GM19397 (cell line): ENCODE results near the gene CDK19.
"Not testable (repeated sequence)": the region's sequence is repeated elsewhere in the genome, so short reads cannot be mapped to it uniquely, and the experiment has no call there.

Experiments used
- ATAC-seq: cut with Tn5 transposase; IDR thresholded peaks from one replicate; pipeline ENCODE4 v1.9.1; 2021; ENCODE audit warnings: mild to moderate bottlenecking, moderate library complexity; ENCODE audit not compliant: unreplicated experiment

Gene CDK19

DNA sequence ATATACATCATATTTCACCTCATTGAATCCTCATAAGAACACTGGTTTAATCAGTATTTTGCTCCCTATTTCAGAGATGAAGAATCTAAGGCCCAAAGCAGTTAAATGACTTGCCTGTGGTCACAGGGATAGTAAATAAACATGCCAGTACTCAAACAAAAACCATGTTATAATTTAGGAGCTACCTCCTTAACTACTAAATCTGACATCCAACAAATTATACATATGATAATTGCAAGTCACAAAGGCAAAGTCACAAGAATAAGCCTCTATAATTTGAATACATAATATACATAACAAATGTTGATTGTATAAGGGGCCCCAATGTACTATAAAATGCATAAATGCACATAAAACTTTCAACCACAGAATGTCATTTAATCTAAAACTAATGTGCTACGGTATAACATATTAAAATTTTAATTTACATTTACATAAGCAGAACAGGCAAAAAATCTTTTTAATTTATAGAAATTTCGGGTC is 181.5 kb downstream of the CDK19 start:
- no peak for ATAC-seq

DNA sequence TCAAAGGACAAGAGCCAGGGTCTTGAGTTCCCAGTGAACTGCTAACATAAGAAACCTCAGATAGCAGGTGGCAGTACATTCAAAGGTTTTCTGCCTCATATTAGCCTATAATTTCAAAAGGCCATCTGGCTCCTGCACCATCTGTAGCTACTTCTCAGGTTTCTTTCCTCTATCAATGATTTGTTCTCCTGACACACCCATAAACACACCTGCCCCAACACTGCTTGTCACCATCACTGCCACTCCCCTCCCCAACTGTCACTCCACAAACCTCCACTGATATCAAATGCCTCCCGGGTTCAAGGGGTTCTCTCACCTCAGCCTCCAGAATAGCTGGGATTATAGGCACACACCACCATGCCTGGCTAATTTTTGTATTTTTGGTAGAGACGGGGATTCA is 186.1 kb downstream of the CDK19 start:
- ATAC-seq: no peak

DNA sequence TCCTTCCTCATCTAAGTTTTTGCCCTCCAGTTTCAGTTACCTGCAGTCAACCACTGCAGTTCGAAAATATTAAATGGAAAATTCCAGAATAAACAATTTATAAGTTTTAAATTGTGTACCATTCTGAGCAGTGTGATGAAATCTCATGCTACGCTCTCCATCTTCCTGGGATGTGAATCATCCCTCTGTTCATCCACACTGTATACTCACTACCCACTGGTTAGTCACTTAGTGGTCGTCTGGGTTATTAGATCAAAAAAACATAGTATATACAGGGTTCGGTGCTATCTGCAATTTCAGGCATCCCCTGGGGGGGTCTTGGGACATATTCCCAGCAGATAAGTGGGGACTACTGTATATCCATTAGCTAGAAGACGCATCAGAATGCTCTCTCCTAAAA is 186.9 kb downstream of the CDK19 start:
- no peak for ATAC-seq

DNA sequence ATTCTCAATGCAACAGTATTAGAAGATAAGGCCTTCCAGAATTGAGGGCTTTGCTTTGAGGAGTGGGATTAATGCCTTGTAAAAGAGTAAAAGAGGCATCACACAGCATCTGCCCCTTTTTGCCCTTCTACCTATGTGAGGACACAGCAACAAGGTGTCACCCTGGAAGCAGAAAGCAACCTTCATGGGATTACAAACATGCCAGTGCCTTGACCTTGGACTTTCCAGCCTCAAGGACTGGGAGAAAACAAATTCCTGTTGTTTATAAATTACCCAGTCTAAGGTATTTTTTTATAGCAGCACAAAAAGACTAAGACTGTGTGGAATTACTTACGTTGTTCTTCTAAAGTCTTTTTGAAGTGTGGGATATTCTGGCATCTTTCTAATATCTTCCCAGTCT is 188.8 kb downstream of the CDK19 start:
- ATAC-seq: no peak

DNA sequence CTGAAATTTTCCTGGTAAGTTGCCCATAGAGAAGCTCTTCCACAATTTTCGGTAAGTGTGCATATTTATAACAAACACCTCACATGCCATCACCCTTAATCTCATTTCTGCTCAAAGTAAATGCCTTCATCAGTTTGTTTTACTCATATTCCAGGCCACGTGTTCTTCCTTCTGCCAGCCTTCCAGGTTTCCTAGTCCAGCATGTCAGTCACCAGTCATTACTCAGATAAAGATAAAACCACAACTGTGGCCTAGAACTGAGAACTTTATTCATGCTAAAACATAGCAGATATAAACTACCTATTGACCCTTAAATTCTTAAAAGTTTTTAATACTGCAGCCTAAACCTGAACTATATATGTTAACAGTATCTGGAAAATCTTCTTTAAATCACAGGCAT is 189.4 kb downstream of the CDK19 start:
- no peak for ATAC-seq

DNA sequence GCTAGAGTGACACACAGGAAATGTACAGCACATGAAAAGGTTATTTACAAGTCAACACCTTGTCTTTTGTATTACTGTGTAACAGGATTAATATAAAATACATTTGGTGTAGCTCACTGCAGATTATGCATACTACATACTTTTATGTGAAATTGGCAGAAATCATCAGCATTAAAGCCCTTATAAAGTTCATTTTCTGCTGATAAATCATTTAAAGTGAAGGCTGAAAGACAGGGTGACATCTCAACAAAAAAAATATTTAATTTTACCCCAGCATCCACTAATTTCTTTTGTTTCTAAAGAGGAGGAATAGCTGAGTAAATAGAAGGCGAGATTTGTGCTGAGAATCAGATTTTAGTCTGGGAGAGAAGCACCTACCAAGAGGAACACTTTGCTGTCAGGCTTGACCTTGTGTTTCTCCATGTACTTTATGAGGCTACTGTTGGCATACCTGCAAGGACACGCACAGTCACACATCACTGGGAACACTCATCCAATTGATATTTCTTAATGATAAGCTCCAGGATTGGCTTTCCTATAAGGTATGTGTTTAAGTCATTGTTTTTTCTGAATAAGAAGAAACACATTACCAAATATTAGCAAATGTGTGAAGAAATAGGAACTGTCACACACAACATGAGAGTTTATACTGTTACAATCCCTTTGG is 192.2 kb downstream of the CDK19 start:
- ATAC-seq: no peak

DNA sequence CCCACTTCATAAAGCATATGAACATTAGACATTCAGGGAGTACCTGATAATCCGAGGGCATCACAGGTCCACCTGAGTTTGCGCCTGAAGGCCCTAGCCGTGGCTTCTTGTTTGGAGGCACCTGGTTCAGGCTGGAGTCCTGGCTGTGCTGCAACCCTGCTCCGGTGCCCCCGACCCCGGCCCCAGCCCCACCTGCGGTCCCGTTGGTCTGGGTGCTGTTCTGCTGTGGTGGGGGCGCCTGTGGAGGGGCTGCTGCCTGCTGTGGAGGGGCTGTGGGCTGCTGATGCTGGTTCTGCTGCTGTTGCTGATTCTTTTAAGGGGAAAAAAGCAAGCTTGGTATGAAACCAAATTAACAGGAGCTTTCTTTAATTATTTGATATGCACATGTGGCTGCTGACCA is 194.2 kb downstream of the CDK19 start:
- no peak for ATAC-seq

DNA sequence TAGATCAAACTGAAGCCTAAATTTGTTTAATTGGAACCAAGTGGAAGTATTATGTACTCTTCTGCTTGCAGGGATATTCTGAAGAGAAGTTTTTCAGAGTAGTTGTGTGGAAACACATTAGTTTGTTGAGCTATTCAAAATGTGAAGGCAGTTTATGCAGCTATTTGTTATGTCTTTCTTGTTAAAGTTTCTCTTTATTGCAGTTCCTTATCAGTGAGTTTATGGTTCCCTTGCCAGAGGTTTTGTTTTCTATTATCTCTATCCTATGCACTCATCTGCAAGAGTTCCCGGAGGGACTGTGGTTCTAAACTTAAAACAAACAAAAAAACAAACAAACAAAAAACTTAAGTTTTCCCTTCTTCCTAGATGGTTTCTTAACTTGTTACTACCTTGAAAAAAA is 195.2 kb downstream of the CDK19 start:
- ATAC-seq: no peak

DNA sequence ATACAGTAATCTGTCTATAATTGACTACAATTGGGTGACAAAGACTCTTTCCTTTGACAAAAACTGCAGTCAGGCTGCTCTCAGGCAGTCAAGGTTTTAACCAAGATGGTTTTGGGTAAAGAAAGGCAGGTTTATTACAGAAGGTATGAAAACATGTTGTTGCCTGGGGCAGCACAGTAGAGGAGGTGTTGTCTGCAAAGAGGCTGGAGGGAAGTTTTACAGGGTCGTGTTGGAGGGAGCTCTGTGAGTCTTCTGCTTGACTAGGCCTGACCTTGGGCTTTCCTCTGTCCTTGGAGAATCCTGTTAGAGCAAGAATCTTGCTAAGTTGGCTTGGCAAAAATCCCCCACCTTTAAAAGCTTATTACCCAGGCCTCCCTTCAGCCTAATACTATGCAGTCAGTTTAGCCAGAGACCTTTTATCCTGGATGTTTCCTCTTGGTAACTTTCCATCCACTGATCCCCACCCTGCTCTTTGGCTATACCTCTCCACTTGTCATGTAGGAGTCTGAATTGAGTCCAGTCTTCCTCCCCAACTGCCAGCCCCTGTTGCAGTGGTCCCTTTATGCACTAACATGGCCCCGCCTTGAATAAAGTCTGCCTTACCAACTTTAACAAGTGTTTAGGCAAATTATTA is 195.9 kb downstream of the CDK19 start:
- no peak for ATAC-seq

DNA sequence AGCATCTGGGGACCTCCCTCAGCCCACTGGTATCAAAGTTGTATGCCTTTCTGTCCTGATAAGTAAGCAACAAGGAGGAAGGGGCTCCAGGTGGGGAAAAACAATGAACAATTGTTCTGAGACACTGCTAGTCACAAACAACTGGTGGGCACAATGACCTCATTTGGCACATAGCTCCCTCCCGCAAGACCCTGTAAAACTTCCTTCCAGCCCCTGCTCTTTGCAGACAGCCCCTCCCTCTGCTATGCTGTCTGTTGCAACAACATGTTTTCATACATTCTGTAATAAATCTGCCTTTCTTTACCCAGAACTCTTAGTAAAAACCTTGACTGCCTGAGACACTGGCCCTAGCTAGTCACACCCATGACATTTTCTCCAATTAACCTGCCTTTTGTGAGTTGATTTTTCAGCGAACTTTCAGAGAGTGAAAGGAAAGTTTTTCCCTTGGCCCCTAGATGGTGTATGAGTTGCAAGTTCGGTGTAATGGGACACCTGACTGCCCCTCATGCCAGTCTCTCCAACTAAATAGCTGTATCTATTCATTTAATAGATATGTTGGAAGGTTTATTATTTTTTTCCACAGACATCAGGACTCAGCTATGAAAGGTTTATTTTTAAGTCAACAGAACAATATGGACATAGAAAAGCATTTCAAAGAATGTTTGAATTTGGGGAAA is 196.5 kb downstream of the CDK19 start:
- ATAC-seq: no peak

DNA sequence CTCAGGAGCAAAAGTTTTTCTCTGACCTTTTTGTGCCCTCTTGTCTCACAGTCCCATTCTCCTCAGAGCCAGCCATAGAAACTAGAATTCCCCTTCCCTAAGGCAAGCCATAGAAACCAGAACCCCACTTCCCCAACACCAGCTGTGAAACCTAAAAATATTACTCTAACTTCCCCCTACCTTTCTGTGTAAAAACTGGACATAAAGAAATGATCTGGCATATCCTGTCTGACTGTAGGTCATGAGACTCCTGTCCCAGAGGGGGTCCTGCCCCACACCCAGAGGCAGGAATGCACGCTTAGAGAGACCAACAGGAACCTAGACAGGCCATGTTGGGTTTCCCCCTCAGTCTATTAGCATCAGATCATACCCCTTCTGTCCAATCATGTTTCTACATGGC is 198.2 kb downstream of the CDK19 start:
- peak; percentile 71 for ATAC-seq

DNA sequence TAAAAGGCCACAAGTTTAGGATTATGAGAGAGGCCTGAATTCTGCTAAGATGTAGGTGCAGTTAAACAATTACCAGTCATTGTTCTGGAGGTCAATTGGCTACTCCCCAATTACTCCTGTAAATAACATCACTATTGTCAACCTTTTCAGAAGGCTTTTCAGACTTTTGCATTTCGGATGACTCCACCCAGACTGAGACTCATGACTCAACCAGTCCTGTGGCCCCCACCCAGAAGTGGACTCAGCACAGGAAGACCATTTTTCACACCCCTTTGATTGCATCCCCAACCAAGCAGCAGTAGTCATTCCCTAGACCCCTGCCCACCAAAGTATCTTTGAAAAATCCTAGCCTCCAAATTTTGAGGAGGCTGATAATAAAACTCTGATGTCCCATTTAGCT is 199.5 kb downstream of the CDK19 start:
- no peak for ATAC-seq

DNA sequence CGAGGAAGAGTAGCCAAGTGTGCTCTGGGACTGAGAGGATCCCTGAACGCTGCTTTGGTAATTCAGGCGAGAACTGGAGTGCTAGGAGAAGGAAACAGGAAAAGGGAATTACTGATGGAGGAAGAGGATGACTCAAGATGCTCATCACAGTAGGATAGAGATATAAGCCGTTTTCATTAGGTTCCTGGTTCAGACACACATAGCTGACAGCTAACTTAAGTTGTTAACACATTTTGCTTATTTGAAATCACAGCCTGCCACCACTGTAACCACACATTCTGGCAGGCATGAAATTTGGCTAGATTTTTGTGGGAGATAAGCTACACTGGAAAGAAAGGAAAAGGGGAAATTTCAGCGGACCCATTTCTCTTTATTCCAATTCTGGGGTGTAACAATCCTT is 200.7 kb downstream of the CDK19 start:
- no peak for ATAC-seq

DNA sequence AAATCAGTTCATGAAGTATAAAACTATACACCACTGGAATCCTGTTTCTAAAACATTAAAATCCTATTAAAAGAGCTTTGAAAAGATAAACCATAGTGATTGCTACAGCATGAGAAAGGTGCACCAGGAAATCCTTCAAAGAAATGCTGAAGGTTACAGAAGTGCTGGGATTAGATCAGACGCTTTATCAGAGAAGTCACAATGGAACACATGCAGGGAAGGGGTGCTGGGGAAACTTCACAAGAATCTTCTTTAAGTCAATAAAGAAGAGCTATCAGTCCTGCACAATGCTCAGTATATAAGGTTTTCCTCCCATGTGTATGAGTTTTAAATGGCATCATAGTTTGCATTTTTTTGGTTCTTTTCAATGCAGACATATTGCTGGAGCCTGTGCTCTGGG is 201.2 kb downstream of the CDK19 start:
- no peak for ATAC-seq

DNA sequence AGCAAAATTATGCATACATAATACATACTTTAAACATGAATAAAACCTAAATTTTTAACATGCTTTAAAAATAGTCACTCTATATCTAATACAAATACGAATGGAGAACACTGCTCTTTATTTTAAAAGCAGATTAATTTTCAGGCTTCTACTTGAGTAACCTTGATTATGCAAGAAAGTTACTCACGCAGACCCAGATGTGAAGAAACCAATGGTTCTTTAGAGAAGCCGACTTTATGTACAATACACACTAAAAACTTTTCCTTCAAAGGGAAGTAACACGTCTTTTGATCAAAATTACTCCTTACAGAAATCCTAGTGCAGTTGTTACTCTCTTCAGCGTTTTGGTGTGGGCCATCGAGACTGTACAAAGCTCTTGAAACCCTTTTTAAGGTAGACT is 201.9 kb downstream of the CDK19 start:
- ATAC-seq: no peak

DNA sequence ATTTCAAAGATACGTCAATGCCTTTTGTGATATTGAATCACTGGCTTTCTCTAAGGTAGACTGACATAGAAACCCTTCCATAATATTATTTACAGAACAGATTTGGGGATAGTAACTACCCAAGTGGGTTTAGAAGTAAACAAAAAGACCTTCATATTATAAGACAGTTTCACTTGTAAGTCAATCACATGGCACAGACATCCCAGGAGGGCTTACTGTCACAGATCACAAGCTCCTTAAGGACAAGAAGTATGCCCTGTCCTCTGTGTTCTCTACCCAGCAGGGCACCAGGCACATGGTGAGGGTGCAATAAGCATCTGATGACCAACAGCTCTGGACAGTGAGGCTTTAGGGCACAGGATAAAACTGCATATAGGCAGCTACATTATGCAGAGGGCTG is 203.0 kb downstream of the CDK19 start:
- ATAC-seq: no peak

DNA sequence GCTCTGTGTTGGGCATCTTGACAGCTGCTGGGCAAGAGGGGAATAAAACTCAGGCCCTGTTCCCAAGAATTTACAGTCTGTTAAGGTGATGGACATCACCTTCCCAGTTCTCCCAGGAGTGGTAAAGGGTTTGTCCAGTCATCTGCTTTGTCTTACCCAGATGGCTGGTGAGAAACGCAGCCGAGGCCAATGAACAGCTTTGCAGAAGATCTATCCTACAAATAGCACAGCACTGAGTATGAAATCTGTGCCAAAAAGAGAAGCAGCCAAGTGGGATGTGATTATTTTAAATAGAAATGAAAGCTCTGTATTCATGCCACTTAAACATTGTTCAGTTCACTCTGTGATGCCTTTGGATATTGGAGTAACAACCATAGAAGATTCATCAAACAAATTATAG is 206.2 kb downstream of the CDK19 start:
- ATAC-seq: no peak

DNA sequence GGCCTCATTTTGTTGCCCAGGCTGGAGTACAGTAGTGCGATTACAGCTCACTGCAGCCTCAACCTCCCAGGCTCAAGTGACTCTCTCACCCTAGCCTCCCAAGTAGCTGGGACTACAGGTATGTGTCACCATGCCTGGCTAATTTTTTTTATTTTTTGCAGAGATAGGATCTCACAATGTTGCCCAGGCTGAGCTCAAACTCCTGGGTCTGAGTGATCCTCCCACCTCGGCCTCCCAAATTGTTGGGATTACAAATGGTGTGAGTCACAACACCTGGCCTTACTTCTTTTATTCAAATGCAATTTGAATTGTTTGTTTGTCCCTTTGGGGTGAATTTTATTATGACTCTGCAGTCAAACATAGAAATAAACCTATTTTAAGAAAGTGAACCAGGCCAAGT is 207.1 kb downstream of the CDK19 start:
- no peak for ATAC-seq

DNA sequence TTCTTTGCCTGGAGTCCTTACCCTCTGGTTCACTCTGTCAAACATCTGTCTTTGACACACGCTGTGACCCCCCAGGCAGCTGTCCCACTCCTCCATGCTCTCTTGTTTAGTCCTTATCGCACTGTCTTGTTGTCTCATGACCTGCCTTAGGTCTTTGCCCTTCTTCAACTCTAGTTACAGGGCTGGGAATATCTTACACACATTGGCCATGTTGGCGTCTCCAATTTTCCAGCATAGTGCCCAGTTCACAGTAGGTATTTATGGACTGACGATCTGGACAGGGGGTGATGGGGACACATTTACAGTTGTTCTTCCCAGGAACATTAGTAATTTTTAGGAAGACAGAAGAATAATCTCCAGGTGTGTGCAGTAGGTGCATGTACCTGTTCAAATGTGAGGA is 209.1 kb downstream of the CDK19 start:
- no peak for ATAC-seq

DNA sequence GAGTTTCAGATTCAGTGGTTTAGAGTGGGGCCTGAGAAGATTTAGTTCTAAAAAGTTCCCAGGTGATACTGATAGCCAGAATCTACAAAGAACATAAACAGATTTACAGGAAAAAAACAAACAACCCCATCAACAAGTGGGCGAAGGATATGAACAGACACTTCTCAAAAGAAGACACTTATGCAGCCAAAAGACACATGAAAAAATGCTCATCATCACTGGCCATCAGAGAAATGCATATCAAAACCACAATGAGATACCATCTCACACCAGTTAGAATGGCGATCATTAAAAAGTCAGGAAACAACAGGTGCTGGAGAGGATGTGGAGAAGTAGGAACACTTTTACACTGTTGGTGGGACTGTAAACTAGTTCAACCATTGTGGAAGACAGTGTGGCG is 214.6 kb downstream of the CDK19 start:
- not testable (repeated sequence) for ATAC-seq

DNA sequence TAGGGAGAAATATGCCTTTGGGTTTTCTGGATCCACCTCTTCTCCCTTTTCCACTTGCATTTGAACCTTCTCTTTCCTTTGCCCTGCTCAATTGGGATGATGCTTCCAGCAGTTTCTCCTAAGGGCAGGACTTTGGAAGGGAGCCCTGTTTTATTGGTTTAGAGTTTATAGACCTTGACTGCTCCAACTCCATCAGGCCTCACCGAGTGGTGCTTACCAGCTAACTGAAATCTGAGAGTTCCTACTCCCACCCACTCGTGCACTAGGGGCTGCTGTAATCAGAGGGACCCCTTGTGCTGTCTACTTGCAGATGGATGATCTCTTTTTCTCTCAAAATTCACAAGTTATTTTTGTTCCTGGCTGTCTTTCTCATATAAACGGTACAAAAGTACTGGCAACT is 217.5 kb downstream of the CDK19 start:
- no peak for ATAC-seq

DNA sequence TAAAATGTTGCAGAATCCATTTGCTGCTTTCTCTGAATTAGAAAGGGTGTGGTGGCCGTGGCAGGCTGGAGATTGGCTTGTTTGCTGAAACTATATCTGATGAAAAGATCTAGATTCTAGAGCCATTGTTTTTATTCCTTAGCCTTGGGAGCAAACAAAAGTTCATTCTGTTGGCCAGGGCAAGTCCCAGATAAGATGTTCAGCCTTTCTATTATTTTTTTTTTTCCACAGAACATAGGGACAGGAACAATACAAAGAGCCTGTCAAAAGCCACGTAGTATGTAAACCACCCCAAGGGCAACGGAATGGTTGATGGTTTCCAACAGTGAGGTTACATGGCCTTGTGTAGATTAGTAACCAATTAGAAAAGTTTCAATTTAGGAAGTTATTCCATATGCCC is 218.9 kb downstream of the CDK19 start:
- no peak for ATAC-seq
